Effector memory CD8-positive, alpha-beta T cell (primary cell): ENCODE measurements around the gene SLC5A10.
A peak's percentile ranks its signal among the peaks of the same experiment; 100 is the strongest.
"Not testable (repeated sequence)": the region's sequence is repeated elsewhere in the genome, so short reads cannot be mapped to it uniquely, and the experiment has no call there.

Experiments used
- ATAC-seq: fragments of 150-1000 bp; cut with Tn5 transposase; replicated peaks from 2 replicates; pipeline ENCODE4 v1.10.0; 2021; ENCODE audit warnings: mild to moderate bottlenecking, moderate library complexity
- DNase-seq, 3 experiments: peaks; one replicate each; pipeline ENCODE4 v3.0.0; 2021
- H3K27ac Mint-ChIP-seq, 2 donors: one replicate each; pipeline ENCODE4 v1.8.0; 2022; ENCODE audit warnings: mild to moderate bottlenecking in 2 of 2, mixed read lengths in 2 of 2, moderate library complexity in 2 of 2
- H3K27me3 Mint-ChIP-seq, 2 donors: one replicate each; pipeline ENCODE4 v1.8.0; 2022; ENCODE audit warnings: mixed read lengths in 2 of 2
- H3K36me3 Mint-ChIP-seq: one replicate; pipeline ENCODE4 v1.8.0; 2022; ENCODE audit warnings: mild to moderate bottlenecking, moderate library complexity, mixed read lengths; ENCODE audit not compliant: insufficient read depth
- H3K4me1 Mint-ChIP-seq, 2 donors: one replicate each; pipeline ENCODE4 v1.8.0; 2022; ENCODE audit warnings: low read depth in 2 of 2, mixed read lengths in 2 of 2
- H3K4me3 Mint-ChIP-seq, 2 donors: one replicate each; pipeline ENCODE4 v1.8.0; 2022; ENCODE audit warnings: mild to moderate bottlenecking in 2 of 2, mixed read lengths in 2 of 2, moderate library complexity in 2 of 2
- H3K9me3 Mint-ChIP-seq, 2 donors: one replicate each; pipeline ENCODE4 v1.8.0; 2022; ENCODE audit warnings: mixed read lengths in 2 of 2

The SLC5A10 gene

DNA sequence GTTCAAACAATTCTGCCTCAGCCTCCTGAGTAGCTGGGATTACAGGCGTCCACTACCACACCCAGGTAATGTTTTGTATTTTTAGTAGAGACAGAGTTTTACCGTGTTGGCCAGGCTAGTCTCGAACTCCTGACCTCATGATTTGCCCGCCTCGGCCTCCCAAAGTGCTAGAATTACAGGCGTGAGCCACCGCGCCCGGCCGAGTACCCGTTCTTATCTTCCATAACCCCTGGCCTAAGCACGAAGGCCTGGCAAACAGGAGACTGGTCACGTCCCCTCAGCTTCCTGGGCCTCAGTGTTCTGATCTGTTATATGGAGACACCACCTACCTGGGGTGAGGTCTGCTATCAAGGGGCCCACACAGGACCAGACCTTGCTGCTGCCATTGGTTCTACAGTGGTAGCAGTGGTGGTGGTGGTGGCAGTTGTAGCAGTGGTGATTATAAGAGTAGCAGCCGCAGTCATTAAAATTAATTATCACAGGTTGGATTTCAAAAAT lies 1.3 kb downstream of the SLC5A10 start:
- Mint-ChIP-seq H3K36me3 (no peaks in the 10 kb centered on the region), H3K4me3 (no peak overlapping the region), H3K27ac (peak overlapping the region in 1 of 2 donors; percentile 32), H3K4me1 (peaks cover 12 to 13% of the 10 kb centered on the region in 2 donors), H3K9me3 (no peaks in the 10 kb centered on the region), H3K27me3 (peaks cover 10 to 21% of the 10 kb centered on the region in 2 donors)
- DNase-seq, result no peak
- ATAC-seq, result no peak

DNA sequence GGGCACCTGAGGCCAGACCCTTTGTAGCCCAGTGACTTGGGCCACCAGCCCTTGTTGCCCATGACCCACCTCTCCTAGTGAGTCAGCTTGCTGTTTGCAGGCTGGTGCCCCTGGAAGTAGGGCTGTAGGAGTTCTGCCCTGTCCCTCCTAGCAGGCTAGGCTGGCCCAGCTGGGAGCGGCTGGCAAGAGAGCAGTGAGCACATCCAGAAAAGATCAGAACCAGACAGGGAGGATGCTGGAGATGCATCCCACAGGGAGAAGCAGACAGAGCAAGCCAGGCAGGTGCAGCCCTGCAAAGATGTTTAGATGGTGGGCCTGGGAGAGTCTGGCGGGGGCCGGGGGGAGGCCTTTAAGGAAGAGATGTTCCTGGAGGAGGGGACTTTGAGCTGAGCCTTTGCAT lies 2.4 kb downstream of the SLC5A10 start:
- ATAC-seq (no peak), DNase-seq (no peak)
- peaks cover 10 to 21% of the 10 kb centered on the region in 2 donors for H3K27me3 Mint-ChIP-seq
- peak overlapping the region in 1 of 2 donors; percentile 88 for H3K27ac Mint-ChIP-seq
- H3K4me1 Mint-ChIP-seq, result peaks cover 12 to 13% of the 10 kb centered on the region in 2 donors
- H3K9me3 Mint-ChIP-seq, result no peaks in the 10 kb centered on the region
- H3K4me3 Mint-ChIP-seq, result peak overlapping the region; percentile 56 to 72
- no peaks in the 10 kb centered on the region for H3K36me3 Mint-ChIP-seq

- ATAC-seq (no peak), DNase-seq (no peak)
- no peaks in the 10 kb centered on the region for H3K9me3 Mint-ChIP-seq
- peaks cover 12 to 13% of the 10 kb centered on the region in 2 donors for H3K4me1 Mint-ChIP-seq
- peak overlapping the region; percentile 72 to 74 for H3K4me3 Mint-ChIP-seq
- no peaks in the 10 kb centered on the region for H3K36me3 Mint-ChIP-seq
- peak overlapping the region; percentile 44 to 79 for H3K27ac Mint-ChIP-seq
- peaks cover 8 to 16% of the 10 kb centered on the region in 2 donors for H3K27me3 Mint-ChIP-seq
These were observed 3.0 kb downstream of the SLC5A10 start for GRCh38 chr17:18955009-18955408.

DNA sequence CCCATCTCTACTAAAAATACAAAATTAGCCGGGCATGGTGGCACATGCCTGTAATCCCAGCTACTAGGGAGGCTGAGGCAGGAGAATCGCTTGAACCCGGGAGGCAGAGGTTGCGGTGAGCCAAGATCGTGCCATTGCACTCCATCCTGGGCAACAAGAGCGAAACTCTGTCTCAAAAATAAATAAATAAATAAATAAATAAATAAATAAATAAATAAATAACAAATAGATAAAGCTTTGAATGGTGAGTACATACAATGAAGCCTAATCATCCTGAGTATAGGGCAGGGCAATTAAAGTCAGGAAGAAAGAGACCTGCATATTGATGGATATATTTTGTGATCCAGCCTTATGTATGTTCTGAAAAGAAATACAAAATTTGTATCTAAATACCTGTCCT lies 4.1 kb downstream of the SLC5A10 start:
- peak overlapping the region in 1 of 2 donors; percentile 67 for H3K27ac Mint-ChIP-seq
- H3K4me1 Mint-ChIP-seq, result peaks cover 17 to 18% of the 10 kb centered on the region in 2 donors
- H3K9me3 Mint-ChIP-seq, ATAC-seq, H3K36me3 Mint-ChIP-seq, DNase-seq, H3K27me3 Mint-ChIP-seq: not testable (repeated sequence)
- peak overlapping the region in 1 of 2 donors; percentile 72 for H3K4me3 Mint-ChIP-seq

DNA sequence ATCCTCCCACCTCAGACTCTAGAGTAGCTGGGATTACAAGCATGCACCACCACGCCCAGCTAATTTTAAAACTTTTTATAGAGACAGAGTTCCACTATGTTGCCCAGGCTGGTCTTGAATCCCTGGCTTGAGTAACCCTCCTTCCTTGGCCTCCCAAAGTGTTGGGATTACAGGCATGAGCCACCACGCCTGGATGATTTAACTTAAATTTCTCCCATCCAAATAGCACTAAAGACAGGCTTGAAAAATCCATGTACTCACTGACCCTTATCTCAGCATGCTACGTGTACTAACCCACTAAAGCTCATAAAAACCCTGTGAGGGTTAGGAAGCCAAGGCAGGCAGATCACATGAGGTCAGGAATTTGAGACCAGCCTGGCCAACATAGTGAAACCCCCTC lies 4.6 kb downstream of the SLC5A10 start:
- Mint-ChIP-seq H3K9me3 (no peaks in the 10 kb centered on the region), H3K4me3 (peak overlapping the region in 1 of 2 donors; percentile 34), H3K4me1 (peaks cover 17 to 18% of the 10 kb centered on the region in 2 donors), H3K36me3 (no peaks in the 10 kb centered on the region), H3K27ac (peak overlapping the region in 1 of 2 donors; percentile 67), H3K27me3 (peaks cover 0 to 7% of the 10 kb centered on the region in 2 donors)
- ATAC-seq, result no peak
- no peak for DNase-seq

- Mint-ChIP-seq H3K4me1 (peaks cover 17 to 18% of the 10 kb centered on the region in 2 donors), H3K27me3 (no peaks in the 10 kb centered on the region), H3K27ac (no peak overlapping the region), H3K9me3 (no peaks in the 10 kb centered on the region), H3K4me3 (no peak overlapping the region), H3K36me3 (no peaks in the 10 kb centered on the region)
- no peak for ATAC-seq
- no peak for DNase-seq
These were observed 5.9 kb downstream of the SLC5A10 start for GRCh38 chr17:18957831-18958230.

GRCh38 chr17:18958611-18959010 lies 6.6 kb downstream of the SLC5A10 start:
- no peak for ATAC-seq
- no peaks in the 10 kb centered on the region for H3K9me3 Mint-ChIP-seq
- no peaks in the 10 kb centered on the region for H3K36me3 Mint-ChIP-seq
- DNase-seq, result no peak
- H3K27ac Mint-ChIP-seq, result no peak overlapping the region
- no peak overlapping the region for H3K4me3 Mint-ChIP-seq
- no peaks in the 10 kb centered on the region for H3K27me3 Mint-ChIP-seq
- H3K4me1 Mint-ChIP-seq, result peaks cover 17 to 18% of the 10 kb centered on the region in 2 donors

DNA sequence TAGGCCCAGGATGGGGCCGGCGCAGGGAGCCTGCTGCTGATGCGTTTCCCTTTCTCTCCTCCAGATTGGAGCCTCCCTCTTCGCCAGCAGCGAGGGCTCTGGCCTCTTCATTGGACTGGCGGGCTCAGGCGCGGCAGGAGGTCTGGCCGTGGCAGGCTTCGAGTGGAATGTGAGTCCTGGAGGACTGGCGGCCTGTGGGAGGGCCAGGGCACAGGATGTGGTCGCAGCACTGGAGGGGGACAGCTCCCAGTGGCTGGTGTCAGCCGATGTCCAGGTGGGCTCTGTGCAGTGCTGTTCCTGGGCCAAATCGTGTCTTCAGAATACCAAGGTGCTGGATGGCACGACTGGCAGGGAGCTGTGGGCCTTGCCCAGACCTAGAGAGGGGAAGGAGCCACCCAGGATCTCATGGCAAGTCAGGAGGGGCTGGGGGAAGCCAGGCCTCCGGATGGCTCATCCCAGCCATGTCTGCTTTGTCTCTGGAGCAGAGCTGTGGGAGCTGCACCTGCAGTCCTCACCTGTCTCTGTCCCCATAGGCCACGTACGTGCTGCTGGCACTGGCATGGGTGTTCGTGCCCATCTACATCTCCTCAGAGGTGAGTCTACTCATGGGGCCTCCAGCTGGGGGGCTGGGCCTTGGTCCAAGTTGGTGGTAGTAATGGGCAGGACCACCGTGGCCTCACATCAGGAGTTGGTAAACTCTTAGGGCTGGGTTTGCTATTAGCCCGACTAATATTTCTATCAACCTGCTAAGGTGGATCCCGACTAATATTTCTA lies 7.3 kb downstream of the SLC5A10 start:
- Mint-ChIP-seq H3K9me3 (no peaks in the 10 kb centered on the region), H3K4me1 (peaks cover 15 to 16% of the 10 kb centered on the region in 2 donors), H3K4me3 (no peak overlapping the region), H3K27ac (no peak overlapping the region), H3K27me3 (no peaks in the 10 kb centered on the region), H3K36me3 (no peaks in the 10 kb centered on the region)
- DNase-seq, result no peak
- no peak for ATAC-seq

DNA sequence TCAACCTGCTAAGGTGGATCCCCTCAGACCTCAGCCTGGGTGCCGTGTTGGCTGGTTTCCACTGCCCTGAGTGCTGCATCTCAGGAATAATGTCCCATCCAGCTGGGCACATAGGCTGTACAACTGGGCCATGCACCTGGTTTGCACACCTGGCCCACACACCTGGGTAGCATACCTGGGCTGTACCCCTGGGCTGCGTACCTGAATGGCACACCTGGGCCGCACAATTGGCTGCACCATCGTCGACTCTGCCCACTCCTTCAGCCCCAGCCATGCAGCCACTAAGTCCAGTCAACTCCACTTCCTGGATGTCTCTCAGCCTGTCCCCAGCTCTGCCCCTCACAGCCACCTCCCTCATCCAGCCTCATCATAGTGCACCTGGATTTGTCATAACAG lies 7.9 kb downstream of the SLC5A10 start:
- peaks cover 12% of the 10 kb centered on the region in 2 donors for H3K4me1 Mint-ChIP-seq
- no peak overlapping the region for H3K27ac Mint-ChIP-seq
- no peaks in the 10 kb centered on the region for H3K9me3 Mint-ChIP-seq
- DNase-seq, result no peak
- no peak overlapping the region for H3K4me3 Mint-ChIP-seq
- H3K36me3 Mint-ChIP-seq, result no peaks in the 10 kb centered on the region
- no peak for ATAC-seq
- H3K27me3 Mint-ChIP-seq, result no peaks in the 10 kb centered on the region

- H3K4me3 Mint-ChIP-seq, result no peak overlapping the region
- no peaks in the 10 kb centered on the region for H3K36me3 Mint-ChIP-seq
- H3K4me1 Mint-ChIP-seq, result peaks cover 9 to 10% of the 10 kb centered on the region in 2 donors
- H3K9me3 Mint-ChIP-seq, result no peaks in the 10 kb centered on the region
- no peak overlapping the region for H3K27ac Mint-ChIP-seq
- H3K27me3 Mint-ChIP-seq, result no peaks in the 10 kb centered on the region
- DNase-seq, result no peak
- no peak for ATAC-seq
These were observed 8.3 kb downstream of the SLC5A10 start for GRCh38 chr17:18960241-18960665.

DNA sequence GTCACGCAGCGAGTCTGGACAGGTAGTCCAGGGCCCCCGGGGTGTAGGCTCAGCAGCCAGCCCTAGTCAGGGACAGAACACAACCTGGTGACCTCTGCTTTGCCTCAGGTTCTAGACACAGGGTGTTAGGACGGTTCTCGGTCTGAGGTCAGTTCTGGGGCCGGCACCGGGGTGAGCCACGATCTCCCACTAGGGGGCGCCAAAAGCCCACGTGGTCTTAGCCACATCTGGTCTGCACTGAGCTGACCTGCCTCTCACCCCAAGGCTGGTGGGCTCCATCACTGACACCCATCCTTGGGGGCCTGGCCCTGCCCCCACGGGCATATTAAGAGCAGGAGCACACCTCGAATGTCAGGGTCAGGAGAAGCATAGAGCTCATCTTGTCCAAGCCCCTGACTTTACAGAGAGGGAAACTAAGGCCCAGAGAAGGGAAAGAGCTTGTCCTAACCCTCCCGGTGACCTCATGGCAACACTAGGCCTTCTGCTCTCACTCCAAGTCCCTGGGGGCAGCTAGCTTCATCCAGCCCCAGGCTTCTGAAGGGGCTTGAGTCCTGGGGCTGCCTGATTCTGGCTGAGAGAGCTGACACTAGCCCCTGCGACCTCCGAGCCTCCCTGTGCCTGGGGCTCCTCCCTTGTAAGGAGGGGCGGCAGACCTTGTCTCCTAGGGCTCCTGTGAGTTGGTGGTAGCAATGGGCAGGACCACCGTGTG lies 9.0 kb downstream of the SLC5A10 start:
- H3K27ac Mint-ChIP-seq, result no peak overlapping the region
- peak; percentile 95 for ATAC-seq
- peak; percentile 72 to 73 (median 73) for DNase-seq
- H3K4me1 Mint-ChIP-seq, result peaks cover 4 to 5% of the 10 kb centered on the region in 2 donors
- H3K4me3 Mint-ChIP-seq, result no peak overlapping the region
- H3K36me3 Mint-ChIP-seq, result no peaks in the 10 kb centered on the region
- no peaks in the 10 kb centered on the region for H3K27me3 Mint-ChIP-seq
- no peaks in the 10 kb centered on the region for H3K9me3 Mint-ChIP-seq

- DNase-seq (no peak), ATAC-seq (no peak)
- Mint-ChIP-seq H3K4me1 (peaks cover 4 to 5% of the 10 kb centered on the region in 2 donors), H3K27me3 (no peaks in the 10 kb centered on the region), H3K36me3 (no peaks in the 10 kb centered on the region), H3K9me3 (no peaks in the 10 kb centered on the region), H3K27ac (no peak overlapping the region), H3K4me3 (no peak overlapping the region)
These were observed 9.9 kb downstream of the SLC5A10 start for GRCh38 chr17:18961634-18962493.

DNA sequence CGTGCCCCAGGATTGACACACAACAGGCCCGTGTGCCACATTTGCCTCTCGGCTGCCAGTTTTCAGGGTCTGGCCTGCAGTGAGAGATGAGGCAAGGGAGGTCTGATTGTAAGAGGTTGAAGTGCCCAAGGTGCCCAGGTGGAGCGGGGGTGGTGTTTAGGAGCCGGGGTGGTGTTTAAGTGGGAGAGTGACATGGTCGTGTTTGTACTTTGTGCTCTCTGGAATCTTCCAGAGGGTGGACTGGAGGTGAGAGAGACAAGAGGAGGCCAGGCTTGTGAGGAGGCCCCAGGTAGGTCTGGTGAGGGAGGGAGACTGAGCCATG lies 10.5 kb downstream of the SLC5A10 start:
- no peaks in the 10 kb centered on the region for H3K27me3 Mint-ChIP-seq
- peaks cover 4 to 5% of the 10 kb centered on the region in 2 donors for H3K4me1 Mint-ChIP-seq
- no peaks in the 10 kb centered on the region for H3K36me3 Mint-ChIP-seq
- ATAC-seq (no peak), DNase-seq (no peak)
- no peaks in the 10 kb centered on the region for H3K9me3 Mint-ChIP-seq
- peak overlapping the region; percentile 13 to 30 for H3K27ac Mint-ChIP-seq
- no peak overlapping the region for H3K4me3 Mint-ChIP-seq
